HG02885 (cell line): ENCODE results near the gene CPA3.
A peak's percentile ranks its signal among the peaks of the same experiment; 100 is the strongest.

ENCODE experiments used
- ATAC-seq: cut with Tn5 transposase; IDR thresholded peaks from one replicate; pipeline ENCODE4 v1.9.1; 2021; ENCODE audit warnings: mild to moderate bottlenecking; ENCODE audit not compliant: unreplicated experiment, poor library complexity

Gene CPA3

DNA sequence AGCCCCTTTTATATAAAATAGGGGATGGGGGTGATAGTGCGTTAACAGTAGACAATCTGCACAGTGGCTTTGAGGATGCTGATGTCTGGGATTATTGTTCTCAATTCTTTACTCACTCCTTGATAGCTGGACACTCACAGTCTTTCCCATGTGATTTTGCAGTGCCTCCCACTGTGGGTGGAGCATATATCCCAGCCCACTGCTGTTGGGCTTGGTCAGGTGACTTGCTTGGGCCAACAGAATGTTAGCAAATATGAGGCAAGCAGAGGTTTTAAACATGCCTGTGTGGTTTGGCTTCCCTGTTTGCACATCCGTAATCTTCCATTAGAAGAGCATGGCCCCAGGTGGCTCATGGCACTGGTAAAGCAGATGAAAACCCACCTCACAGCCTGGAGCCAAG is 46.5 kb downstream of the CPA3 start:
- no peak for ATAC-seq

DNA sequence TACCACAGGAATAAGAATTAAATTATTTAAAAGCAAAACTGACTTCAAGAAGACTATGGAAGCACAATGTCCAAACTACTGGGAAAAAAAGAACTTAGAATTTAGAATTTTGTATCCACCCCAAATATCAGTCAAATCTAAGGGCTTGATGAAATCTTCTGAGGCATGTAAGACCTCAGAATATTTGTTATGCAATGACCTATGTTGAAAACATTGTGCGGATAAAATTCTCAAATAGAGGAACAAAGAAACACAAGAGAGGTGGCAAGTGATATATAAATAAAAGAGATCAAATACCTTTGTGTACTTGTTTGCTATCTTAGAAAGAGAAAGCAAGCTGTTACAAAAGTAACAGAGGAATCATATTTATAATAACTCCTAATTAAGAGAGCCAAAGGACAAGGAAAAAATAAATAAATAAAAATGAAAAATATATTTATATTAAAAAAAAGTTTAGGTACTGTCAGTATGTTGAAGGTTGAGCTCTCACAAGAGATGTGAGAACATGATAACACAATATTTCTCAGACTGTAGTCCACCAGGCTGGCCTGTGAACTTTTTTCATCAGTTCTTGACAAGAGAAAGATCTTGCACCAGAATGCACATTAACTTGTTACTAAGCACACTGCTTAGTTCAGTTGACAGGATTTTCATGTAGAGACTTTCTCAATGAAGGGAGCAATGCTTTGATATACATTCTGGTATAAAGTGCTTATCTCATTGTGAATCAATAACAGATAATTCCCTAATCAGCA is 50.0 kb downstream of the CPA3 start:
- ATAC-seq: no peak

DNA sequence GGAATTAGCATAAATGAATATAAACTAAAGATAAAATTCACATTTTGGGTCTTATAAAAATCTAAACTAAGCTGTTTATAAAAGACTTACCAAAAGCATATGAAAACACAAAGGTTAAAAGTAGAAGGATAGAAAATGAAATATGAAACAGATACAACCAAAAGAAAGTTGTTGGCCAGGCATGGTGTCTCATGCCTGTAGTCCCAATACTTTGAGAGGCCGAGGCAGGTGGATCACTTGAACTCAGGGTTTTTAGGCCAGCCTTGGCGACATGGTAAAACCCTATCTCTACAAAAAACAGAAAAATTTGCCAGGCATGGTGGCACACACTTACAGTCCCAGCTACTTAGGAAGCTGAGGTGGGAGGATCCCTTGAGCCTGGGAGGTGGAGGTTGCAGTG is 51.0 kb downstream of the CPA3 start:
- ATAC-seq: no peak

DNA sequence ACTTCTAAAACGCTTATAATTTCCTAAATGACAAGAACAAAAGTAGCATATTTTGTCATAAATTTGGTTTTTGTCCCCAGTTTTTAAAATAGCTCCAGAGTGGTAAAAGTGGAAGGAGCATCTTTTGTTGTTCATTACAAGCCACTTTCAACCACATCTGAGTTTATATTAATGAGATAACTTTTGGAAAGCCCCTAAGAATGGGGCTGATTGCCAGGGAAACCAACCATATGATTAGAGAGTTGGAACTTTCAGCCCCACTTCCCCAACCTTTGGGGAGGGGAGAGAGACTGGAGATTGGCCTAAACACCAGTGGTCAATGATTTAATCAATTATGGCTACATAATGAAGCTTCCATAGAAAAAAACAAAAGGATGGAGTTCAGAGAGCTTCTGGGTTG is 57.4 kb downstream of the CPA3 start:
- no peak for ATAC-seq

DNA sequence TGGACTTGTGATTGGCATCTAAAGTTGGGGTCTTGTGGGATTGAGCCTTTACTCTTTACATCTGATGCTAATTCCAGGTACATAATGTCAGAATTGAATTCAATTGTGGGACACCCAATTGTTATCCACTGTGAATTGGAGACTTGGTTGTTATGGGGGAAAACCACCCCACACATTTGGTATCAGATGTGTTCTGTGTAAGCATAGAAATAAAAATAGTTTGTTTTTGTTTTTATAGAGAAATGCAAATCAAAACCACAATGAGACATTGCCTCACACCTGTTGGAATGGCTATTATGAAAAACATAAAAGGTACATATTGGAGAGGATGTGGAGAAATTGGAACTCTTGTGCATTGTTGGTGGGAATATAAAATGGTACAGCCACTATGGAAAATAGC is 58.5 kb downstream of the CPA3 start:
- ATAC-seq: no peak

DNA sequence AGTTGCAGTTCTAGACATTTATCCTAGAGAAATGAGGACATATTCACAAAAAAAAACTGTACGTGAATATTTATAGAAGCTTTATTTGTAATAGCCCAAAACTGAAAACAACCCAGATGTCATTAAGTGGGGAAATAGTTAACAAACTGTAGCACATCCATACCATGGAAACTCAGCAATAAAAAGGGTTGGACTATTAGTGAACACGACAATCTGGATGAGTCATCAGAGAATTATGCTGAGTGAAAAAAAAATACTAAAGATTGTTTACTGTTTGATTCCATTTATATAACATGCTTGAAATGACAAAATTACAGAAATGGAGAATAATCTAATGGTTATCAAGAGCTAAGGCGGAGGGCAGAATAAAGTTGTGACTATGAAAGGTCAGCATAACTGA is 59.5 kb downstream of the CPA3 start:
- no peak for ATAC-seq

DNA sequence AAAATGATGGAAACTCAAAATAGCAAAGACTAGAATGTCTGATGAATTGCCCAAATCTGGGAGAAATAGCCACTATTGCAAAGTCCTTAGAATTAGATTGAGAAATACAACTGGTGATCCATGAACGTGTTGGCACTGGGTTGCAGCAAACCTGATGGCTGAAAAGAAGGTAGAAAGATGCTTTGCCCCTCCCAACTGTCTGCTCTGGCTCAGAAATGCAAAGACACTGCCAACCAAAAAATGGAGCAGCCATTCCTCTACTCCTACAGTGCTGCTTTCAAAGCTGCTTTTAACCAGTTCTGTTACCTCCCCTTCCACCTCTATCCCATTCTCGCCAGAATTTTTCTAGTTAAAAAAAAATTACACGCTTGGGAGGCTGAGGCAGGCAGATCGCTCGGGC is 60.7 kb downstream of the CPA3 start:
- ATAC-seq: no peak

DNA sequence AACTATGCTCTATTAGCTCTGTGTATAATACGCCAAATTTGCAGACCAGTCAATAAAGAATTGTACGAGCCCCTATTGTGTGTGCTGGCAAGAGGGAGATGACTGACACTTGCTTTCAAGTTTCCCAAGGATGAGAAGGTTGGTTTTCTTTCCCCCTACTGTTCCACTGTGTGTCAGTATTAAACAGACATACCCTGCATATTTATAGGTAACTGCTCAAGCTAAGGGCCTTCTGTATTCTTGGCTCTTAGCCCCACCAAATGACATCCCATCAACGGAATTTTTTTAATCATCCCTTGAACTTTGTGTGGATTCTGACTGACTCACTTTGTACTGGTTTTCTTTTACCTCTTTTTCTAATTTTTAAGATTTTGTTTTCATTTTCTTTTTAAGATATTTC is 65.7 kb downstream of the CPA3 start:
- ATAC-seq: no peak

DNA sequence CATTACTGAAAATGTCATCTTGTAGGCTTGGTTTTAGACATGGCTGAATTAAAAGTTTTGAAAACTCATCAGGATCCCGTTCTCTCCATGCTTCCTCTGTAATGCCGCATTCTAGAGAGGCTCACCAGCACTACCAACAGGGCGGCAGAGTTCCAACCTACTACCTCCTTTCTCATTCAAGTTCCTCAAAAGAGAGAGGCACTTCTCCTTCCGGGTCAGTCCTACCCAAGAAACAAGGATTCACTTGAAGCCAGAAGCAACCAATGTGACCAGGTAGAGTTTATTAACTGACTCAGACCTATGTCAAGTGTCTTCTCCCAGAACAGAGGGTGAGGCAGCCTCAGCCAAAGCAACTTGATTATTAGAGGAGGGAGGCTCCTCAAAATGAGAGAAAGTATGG is 66.5 kb downstream of the CPA3 start:
- no peak for ATAC-seq

DNA sequence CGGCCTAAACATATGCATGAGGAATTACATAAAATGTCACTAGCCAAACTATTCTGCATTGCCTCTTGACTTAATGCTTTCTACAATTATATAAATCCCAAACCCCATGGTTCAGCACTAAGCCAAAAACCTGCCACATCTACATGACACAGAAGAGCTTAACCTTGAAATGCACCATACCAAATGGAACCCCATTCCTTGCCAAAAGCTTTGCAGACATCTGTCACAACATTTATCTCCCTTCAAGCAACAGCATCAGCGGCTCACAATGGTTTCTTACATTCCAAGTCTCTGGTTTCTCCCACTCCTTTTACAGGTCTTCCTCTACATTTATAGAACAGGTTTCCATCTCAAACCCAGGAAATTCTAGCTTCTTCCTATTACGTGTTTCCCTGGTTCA is 67.9 kb downstream of the CPA3 start:
- no peak for ATAC-seq

DNA sequence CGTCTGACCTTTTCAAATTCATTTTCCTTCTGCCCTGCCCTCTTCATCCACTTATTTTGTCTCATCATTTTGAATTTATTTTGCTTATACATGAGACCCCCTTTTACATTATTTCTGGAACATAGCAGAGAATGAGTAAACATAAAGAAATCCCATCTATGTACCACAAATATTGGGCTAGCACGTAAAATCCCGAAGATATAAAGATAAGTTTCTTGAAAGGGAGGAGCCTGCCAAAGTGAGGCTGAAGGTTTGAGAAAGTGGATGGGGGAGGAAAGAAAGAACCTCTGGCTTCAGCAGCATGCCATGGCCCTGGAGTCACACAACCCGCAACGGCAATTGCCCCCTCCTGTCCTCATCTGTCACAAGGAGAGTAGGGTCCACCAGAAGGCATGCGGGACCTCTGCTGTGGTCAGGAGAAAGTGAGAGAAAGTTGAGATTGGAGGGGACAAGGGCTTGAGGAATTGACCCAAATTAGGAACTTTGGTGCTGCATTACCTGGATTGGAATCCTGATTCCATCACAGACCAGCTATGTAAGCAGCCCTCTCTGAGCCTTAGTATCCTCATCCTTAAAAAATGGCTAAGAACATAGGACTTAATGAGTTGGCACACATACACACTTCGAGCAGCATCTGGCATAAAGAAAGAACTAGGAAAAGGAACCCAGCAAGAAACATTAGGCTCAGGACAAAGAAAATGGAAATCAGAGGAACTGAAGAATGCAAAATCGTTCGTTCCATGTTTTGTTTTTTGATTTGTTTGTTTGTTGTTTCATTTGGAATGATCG is 72.6 kb downstream of the CPA3 start:
- ATAC-seq: no peak

DNA sequence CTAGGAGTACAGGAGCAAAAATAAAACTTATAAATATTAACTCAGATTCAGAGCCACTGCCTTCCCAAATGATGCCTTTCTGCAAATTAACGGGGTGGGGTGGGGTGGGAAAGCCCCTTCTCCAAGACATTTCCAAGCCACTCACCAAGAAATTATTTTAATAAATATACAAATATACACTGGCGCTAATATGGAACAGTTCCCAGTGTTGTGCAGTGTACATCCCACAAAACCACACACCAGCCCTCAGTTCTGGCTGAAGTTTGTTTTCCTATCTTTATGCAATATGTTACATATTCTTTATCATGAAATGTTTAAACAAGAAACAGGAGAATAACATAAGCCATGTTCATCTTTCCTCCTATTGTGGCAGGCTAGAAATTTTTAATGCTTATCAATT is 73.2 kb downstream of the CPA3 start:
- no peak for ATAC-seq

DNA sequence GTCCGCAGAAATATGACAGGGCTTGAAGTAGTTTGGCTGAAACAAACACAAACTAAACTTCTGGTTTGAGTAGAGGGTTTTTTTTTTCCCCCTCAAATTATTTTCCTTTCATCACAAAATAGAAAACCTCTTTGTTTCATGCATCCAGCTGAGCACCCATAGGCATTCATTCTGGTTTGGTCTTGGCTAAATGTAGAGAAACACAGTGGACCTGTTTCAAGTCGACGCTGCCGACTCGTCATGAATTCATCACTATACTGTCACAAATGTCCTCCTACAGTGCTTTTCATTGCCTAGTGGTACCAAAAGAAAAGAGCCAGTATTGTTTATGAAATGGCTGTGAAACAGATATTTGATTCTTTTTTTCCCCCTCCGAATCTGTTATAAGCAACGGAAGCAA is 73.8 kb downstream of the CPA3 start:
- ATAC-seq: no peak

DNA sequence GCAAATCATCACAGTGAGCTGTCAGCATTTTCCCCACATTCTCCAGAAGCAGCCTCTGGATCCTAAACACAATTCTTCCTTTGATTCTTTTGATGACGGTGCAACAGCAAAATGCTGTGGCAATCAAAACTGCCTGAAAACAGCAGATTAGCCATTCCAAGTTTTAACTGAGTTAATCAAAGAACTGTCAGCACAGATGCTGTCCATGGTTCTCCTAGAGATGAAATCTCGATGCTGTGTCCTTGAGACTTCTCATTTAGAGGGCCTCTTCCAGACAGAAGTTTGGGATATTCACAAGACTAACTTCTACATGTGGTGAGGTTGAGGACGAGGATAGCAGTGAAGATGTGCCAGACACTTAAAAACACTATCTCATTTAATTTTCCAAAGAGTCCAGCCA is 75.9 kb downstream of the CPA3 start:
- ATAC-seq: no peak

DNA sequence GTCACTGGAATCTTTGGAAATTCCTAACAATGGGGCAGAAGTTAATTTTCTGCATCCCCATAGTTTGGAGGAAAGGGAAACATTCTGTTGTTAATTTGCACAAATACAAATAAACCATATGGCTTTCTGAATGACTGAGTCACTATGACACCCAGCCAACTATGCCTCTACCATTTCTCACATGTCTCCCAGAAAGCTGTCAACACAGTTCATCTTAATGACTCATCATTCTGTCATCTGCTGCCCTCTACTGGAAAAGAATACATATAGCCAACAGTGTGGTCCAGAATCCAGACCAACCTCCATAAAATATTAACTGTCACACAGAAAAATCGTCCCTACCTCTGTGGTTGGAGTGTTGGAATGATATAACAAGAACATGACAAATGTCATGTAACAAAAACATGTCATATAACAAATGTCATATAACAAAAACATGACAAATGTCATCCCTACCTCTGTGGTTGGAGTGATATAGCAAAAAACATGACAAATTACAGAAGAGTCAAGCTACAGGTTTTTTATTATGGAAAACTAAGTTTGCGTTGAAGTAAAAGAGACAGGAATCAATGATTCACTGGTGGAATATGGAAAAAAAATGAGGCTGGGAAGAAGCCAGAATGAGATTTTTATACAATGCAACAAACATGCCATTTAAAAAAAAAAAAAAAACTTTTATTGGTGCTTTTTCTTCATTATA is 78.6 kb downstream of the CPA3 start:
- ATAC-seq: peak; percentile 99

DNA sequence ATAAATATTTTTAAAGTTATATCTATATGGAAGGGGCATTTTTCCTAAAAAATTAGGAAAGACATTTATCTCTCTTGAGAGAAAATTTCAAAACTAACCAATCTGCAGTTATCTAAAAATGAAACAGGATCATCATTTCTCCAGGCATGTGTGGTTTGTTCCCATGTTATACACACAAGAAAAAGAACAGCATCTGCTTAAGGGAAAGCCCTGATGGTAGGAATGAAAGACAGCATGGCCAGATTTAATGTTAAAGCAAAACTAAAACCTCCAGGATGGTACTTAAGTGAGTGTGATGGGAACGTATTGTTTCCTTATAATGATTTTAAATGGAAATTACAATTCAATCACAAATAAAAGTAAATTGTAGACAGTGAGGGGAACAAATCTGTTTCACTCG is 80.0 kb downstream of the CPA3 start:
- ATAC-seq: no peak
